Uterus (tissue), 4 donors: ENCODE measurements around the gene SCLT1. TPM values are rescaled to one million over a fixed set of nuclear protein-coding genes. Genes with fewer than 3 reads are reported as not detected.
A peak's percentile ranks its signal among the peaks of the same experiment; 100 is the strongest.

Source experiments
- DNase-seq, 2 donors: peaks; one replicate each; pipeline ENCODE4 v3.0.0-alpha.2; 2019 to 2020
- H3K27ac ChIP-seq, 2 donors: fragments of 200-600 bp; sonication (generic); 1 replicate in 1 of 2; 2 replicates in 1 of 2; pipeline ENCODE4 v1.5.1; 2016 to 2018
- H3K27me3 ChIP-seq, 2 donors: fragments of 200-600 bp; sonication (generic); one replicate each; pipeline ENCODE4 v1.5.1; 2018 to 2019; ENCODE audit warnings: control low read depth in 1 of 2
- H3K36me3 ChIP-seq, 2 donors: fragments of 200-600 bp; sonication (generic); one replicate each; pipeline ENCODE4 v1.5.1; 2019; ENCODE audit warnings: control low read depth in 1 of 2
- H3K4me1 ChIP-seq, 2 donors: fragments of 200-600 bp; sonication (generic); one replicate each; pipeline ENCODE4 v1.5.1; 2018 to 2019; ENCODE audit warnings: control low read depth in 1 of 2
- H3K4me3 ChIP-seq, 2 donors: fragments of 200-600 bp; sonication (generic); 1 replicate in 1 of 2; 2 replicates in 1 of 2; pipeline ENCODE4 v1.5.1; 2018 to 2019; ENCODE audit warnings: mild to moderate bottlenecking in 1 of 2
- H3K9me3 ChIP-seq, 2 donors: fragments of 200-600 bp; sonication (generic); one replicate each; pipeline ENCODE4 v1.5.1; 2019; ENCODE audit warnings: control low read depth in 1 of 2
- POLR2A ChIP-seq, 2 donors: fragments of 450-650 bp; IDR thresholded peaks; one replicate each; pipeline ENCODE4 v1.6.1; 2016; ENCODE audit warnings: antibody characterized with exemption in 2 of 2, mild to moderate bottlenecking in 1 of 2, moderate library complexity in 1 of 2
- intact Hi-C: fragments of 100-400 bp; cut with DNase I; formaldehyde crosslinking; loops from one replicate; pipeline ENCODE4 v1.15.1; 2023; ENCODE audit warnings: low total_unique reads
- small RNA-seq: library from RNA; depleted of rRNA; stranded (forward); fragments of <200 nt; gene quantifications from one replicate; pipeline ENCODE3, GENCODE V24; 2016
- total RNA-seq, 4 donors: library from RNA; depleted of rRNA in 3 of 4; stranded (reverse); fragments of >200 nt in 3 of 4; gene quantifications; one replicate each; pipeline versions ENCODE4 v1.1.0 to v1.2.4, GENCODE V29; 2014 to 2023
- TF ChIP-seq, protein P1 (sequence below), 4 experiments: fragments of 200-600 bp in 2 of 4; fragments of 450-650 bp in 2 of 4; sonication (generic) in 2 of 4; IDR thresholded peaks; one replicate each; pipeline ENCODE4 v1.5.1; 2016 to 2019; ENCODE audit warnings: antibody characterized with exemption in 4 of 4, mild to moderate bottlenecking in 2 of 4, moderate library complexity in 1 of 4
- donor health status: DM: yes; HTN: yes; CAD: no.

The SCLT1 gene
- total RNA-seq, 4 donors from 2014 or later, result 7.2 to 47.5 (median 30.6) TPM

DNA sequence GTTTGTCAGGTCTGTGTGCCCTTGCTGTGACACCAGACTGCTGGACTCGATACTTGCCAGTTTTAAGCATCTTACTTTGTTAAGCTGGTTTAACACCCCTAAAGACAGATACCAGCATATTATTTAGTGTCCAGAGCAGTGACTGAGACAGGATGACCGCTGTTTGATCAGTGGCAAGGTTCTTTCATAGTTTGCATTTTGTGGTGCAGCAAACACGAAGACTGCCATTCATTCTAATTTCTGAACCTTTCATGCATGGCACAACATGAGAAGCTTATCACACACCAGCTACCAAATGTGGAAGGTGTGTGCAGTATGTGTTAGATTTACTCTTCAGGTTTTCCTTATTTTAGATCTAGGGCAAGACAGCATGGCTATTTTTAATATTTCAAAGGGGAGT, 255.7 kb downstream of the SCLT1 start:
- H3K36me3 ChIP-seq, result no peaks in the 10 kb centered on the region
- TF ChIP-seq, protein P1, sequence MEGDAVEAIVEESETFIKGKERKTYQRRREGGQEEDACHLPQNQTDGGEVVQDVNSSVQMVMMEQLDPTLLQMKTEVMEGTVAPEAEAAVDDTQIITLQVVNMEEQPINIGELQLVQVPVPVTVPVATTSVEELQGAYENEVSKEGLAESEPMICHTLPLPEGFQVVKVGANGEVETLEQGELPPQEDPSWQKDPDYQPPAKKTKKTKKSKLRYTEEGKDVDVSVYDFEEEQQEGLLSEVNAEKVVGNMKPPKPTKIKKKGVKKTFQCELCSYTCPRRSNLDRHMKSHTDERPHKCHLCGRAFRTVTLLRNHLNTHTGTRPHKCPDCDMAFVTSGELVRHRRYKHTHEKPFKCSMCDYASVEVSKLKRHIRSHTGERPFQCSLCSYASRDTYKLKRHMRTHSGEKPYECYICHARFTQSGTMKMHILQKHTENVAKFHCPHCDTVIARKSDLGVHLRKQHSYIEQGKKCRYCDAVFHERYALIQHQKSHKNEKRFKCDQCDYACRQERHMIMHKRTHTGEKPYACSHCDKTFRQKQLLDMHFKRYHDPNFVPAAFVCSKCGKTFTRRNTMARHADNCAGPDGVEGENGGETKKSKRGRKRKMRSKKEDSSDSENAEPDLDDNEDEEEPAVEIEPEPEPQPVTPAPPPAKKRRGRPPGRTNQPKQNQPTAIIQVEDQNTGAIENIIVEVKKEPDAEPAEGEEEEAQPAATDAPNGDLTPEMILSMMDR (IDR thresholded peaks at IDR 0.05), result no peak
- no peak for TF ChIP-seq POLR2A (IDR thresholded peaks at IDR 0.05)
- intact Hi-C loops, result no loop called here
- DNase-seq, result no peak
- H3K27ac ChIP-seq, result no peak overlapping the region
- H3K9me3 ChIP-seq, result no peaks in the 10 kb centered on the region
- H3K4me3 ChIP-seq, result no peak overlapping the region
- H3K27me3 ChIP-seq, result no peaks in the 10 kb centered on the region
- H3K4me1 ChIP-seq, result no peaks in the 10 kb centered on the region

DNA sequence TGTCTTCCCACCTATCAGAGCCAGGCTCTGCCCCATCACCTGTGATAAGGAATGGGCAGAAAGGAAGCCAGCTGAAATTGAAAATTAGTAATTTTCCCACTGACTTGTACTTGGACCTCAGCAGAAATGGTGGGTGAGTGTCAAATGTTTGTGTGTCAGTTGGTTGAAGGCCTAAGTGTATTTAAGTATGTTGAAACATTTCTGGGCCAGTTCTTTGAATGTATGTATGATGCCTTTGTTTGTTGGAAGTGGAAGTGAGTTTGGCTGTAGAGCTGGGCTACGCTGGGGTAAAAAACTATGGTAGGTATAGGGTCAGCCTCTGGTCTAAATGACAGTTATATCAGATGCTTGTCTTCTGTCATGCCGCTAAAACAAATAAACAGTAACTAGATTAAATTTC, 256.1 kb downstream of the SCLT1 start:
- H3K27me3 ChIP-seq, result no peaks in the 10 kb centered on the region
- intact Hi-C loops, result no loop called here
- H3K9me3 ChIP-seq, result no peaks in the 10 kb centered on the region
- no peaks in the 10 kb centered on the region for H3K36me3 ChIP-seq
- TF ChIP-seq, protein P1 (IDR thresholded peaks at IDR 0.05), result no peak
- TF ChIP-seq POLR2A (IDR thresholded peaks at IDR 0.05), result no peak
- DNase-seq, result no peak
- H3K4me3 ChIP-seq, result no peak overlapping the region
- H3K27ac ChIP-seq, result no peak overlapping the region
- no peaks in the 10 kb centered on the region for H3K4me1 ChIP-seq

DNA sequence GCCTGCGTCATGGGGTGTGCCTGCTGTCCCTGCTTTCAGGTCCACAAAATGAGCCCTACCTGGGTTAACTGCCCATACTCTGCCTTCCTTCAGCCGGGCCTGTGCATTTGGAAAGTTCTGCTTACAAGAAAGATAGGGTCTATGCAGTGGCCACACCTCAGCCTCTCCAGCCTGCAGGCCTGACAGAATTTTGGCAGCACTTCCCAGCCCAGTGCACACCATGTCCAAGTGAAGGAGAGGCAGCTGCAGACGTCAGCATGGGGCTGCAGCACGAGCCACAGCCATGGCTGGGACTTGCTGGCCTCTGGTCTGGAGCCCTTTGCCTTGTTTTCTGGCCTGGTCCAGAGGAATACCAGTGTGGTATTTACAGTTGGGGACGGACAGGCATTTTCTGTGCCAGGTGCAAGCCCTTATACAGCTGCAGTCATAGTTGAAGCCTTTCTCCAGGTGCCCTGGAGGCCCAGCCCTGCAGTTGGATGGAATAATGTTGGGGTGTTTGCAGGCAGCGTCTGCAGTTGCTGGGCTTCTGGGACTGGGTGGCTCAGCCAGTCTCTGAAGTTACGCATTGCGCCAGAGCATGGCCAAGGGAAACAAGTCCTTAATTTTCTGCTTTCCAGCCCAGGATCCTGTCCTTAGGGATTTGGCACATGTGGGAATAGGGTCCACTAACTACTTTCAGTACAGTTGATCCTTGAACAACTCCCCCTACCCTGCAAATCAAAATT, 257.7 kb downstream of the SCLT1 start:
- Histone ChIP-seq H3K9me3 (no peaks in the 10 kb centered on the region), H3K4me1 (no peaks in the 10 kb centered on the region), H3K36me3 (no peaks in the 10 kb centered on the region), H3K27me3 (no peaks in the 10 kb centered on the region), H3K4me3 (no peak overlapping the region), H3K27ac (no peak overlapping the region)
- intact Hi-C loops, result no loop called here
- DNase-seq, result peak; percentile 38 to 66
- no peak for TF ChIP-seq POLR2A (IDR thresholded peaks at IDR 0.05)
- TF ChIP-seq, protein P1 (IDR thresholded peaks at IDR 0.05), result no peak

Small RNA genes lying within 50 kb of the gene (small RNA-seq; reads per million reads assigned to genes)
- not detected for gene AC093826.2

Other genes with a start within 250 kb of the SCLT1 start
- gene C4orf33, start 2.6 kb upstream of the SCLT1 start, total RNA-seq, result 10 to 100 TPM in 1 of 4 donors, 1 to 10 TPM in 1, under 1 TPM in 2; 0.26 to 10.9 (median 4.7) TPM